ENCODE data around the gene PSMG3.

The PSMG3 gene

GRCh38 chr7:1599640-1600395 is 30.0 kb upstream of the PSMG3 start:
- Histone ChIP-seq H3K4me2 (ENCODE audit: low read length) (no peak overlapping the region), H3K36me3 (ENCODE audit: insufficient read depth, low read length) (no peaks in the 10 kb centered on the region; the same call in 1 of the 2 replicates), H3K9me3 (ENCODE audit: low read length) (no peaks in the 10 kb centered on the region), H3K9me2 (ENCODE audit: low read depth, low read length) (no peaks in the 10 kb centered on the region), H3K4me3 (ENCODE audit: low read depth, low read length, poor library complexity, severe bottlenecking) (no peak overlapping the region), H3K79me2 (ENCODE audit: insufficient read depth, low read length) (no peaks in the 10 kb centered on the region), H2AFZ (ENCODE audit: low read length) (no peak overlapping the region), H3K4me1 (ENCODE audit: insufficient read depth, low read length, severe bottlenecking) (no peaks in the 10 kb centered on the region), H3K27ac (ENCODE audit: low read depth, low read length, poor library complexity, severe bottlenecking) (no peak overlapping the region), H3K27me3 (ENCODE audit: insufficient read depth, low read length) (0 out of 2 replicates have a peak, but pooled peaks cover 13% of the 10 kb centered on the region), H3F3A (ENCODE audit: insufficient read depth, low read length) (no peaks in the 10 kb centered on the region), H3K9ac (ENCODE audit: low read length) (no peak overlapping the region), H4K20me1 (ENCODE audit: insufficient read depth, low read length) (no peaks in the 10 kb centered on the region)
- TF ChIP-seq EZH2 (IDR thresholded peaks at IDR 0.05; ENCODE audit: borderline replicate concordance, low read length) (no peak), CTCF (IDR thresholded peaks at IDR 0.05; ENCODE audit: low read length) (no peak)

- Histone ChIP-seq H3K4me2 (ENCODE audit: low read length) (no peak overlapping the region), H3K27me3 (ENCODE audit: insufficient read depth, low read length) (0 out of 2 replicates have a peak, but pooled peaks cover 13% of the 10 kb centered on the region), H3K9me2 (ENCODE audit: low read depth, low read length) (no peaks in the 10 kb centered on the region), H2AFZ (ENCODE audit: low read length) (no peak overlapping the region), H3K27ac (ENCODE audit: low read depth, low read length, poor library complexity, severe bottlenecking) (no peak overlapping the region), H3K4me3 (ENCODE audit: low read depth, low read length, poor library complexity, severe bottlenecking) (no peak overlapping the region), H3K4me1 (ENCODE audit: insufficient read depth, low read length, severe bottlenecking) (no peaks in the 10 kb centered on the region), H4K20me1 (ENCODE audit: insufficient read depth, low read length) (no peaks in the 10 kb centered on the region), H3K9me3 (ENCODE audit: low read length) (no peaks in the 10 kb centered on the region), H3K36me3 (ENCODE audit: insufficient read depth, low read length) (no peaks in the 10 kb centered on the region; the same call in 1 of the 2 replicates), H3K9ac (ENCODE audit: low read length) (no peak overlapping the region), H3K79me2 (ENCODE audit: insufficient read depth, low read length) (no peaks in the 10 kb centered on the region), H3F3A (ENCODE audit: insufficient read depth, low read length) (no peaks in the 10 kb centered on the region)
- no peak for TF ChIP-seq EZH2 (IDR thresholded peaks at IDR 0.05; ENCODE audit: borderline replicate concordance, low read length)
- TF ChIP-seq CTCF (IDR thresholded peaks at IDR 0.05; ENCODE audit: low read length) = no peak
Measured at GRCh38 chr7:1598961-1599639, 29.3 kb upstream of the PSMG3 start.

GRCh38 chr7:1598286-1598685 is 28.5 kb upstream of the PSMG3 start:
- Histone ChIP-seq H2AFZ (ENCODE audit: low read length) (no peak overlapping the region), H3K79me2 (ENCODE audit: insufficient read depth, low read length) (no peaks in the 10 kb centered on the region), H3K4me3 (ENCODE audit: low read depth, low read length, poor library complexity, severe bottlenecking) (no peak overlapping the region), H3K27me3 (ENCODE audit: insufficient read depth, low read length) (0 out of 2 replicates have a peak, but pooled peaks cover 13% of the 10 kb centered on the region), H3K9me2 (ENCODE audit: low read depth, low read length) (no peaks in the 10 kb centered on the region), H3F3A (ENCODE audit: insufficient read depth, low read length) (no peaks in the 10 kb centered on the region), H3K4me2 (ENCODE audit: low read length) (no peak overlapping the region), H3K9ac (ENCODE audit: low read length) (no peak overlapping the region), H3K9me3 (ENCODE audit: low read length) (no peaks in the 10 kb centered on the region), H3K27ac (ENCODE audit: low read depth, low read length, poor library complexity, severe bottlenecking) (no peak overlapping the region), H3K4me1 (ENCODE audit: insufficient read depth, low read length, severe bottlenecking) (no peaks in the 10 kb centered on the region), H4K20me1 (ENCODE audit: insufficient read depth, low read length) (no peaks in the 10 kb centered on the region), H3K36me3 (ENCODE audit: insufficient read depth, low read length) (no peaks in the 10 kb centered on the region; the same call in 1 of the 2 replicates)
- TF ChIP-seq CTCF (IDR thresholded peaks at IDR 0.05; ENCODE audit: low read length) = no peak

All from OCI-LY1 (cell line).